IMR-90 (cell line): Measurements from ENCODE around the gene AQP12A. TPM values are rescaled to one million over a fixed set of nuclear protein-coding genes. Genes with fewer than 3 reads are reported as not detected.

ENCODE experiments used
- ATAC-seq: fragments of 200-7000 bp; cut with Tn5 transposase; 2 replicates; pipeline ENCODE4 v1.9.1; 2020; ENCODE audit warnings: low read depth, mild to moderate bottlenecking, moderate library complexity
- BruUV-seq: library from RNA; stranded (reverse); fragments of 400-500 nt; replicated peaks from 2 replicates; lab custom pipeline; 2021; lab: Mats Ljungman, UMichigan
- CTCF ChIA-PET: fragments of 300-600 bp; formaldehyde crosslinking; extraction: SDS; loops from one replicate; lab custom pipeline; 2021; ENCODE audit warnings: antibody characterized with exemption; lab: Yijun Ruan, JAX
- POLR2A ChIA-PET: fragments of 300-600 bp; sonication (Branson Sonifier 250); formaldehyde crosslinking; loops from one replicate; lab custom pipeline; 2022; ENCODE audit warnings: antibody characterized with exemption; ENCODE audit not compliant: unreplicated experiment; lab: Charles Lee
- DNase-seq: peaks from one replicate; pipeline ENCODE4 v3.0.0; 2013
- H2AFZ ChIP-seq: replicated peaks from 2 replicates; pipeline ENCODE3; 2013; ENCODE audit warnings: low read length, mild to moderate bottlenecking; ENCODE audit not compliant: poor library complexity
- H2AK5ac ChIP-seq: 2 replicates; pipeline ENCODE4 v1.6.1; 2013; ENCODE audit warnings: low read depth, low read length, inconsistent platforms
- H2AK9ac ChIP-seq: replicated peaks from 2 replicates; pipeline ENCODE3; 2013; ENCODE audit warnings: mild to moderate bottlenecking, low read depth, low read length, moderate library complexity; ENCODE audit not compliant: poor library complexity
- H2BK120ac ChIP-seq: 2 replicates; pipeline ENCODE4 v1.6.1; 2013; ENCODE audit warnings: low read depth, low read length, inconsistent platforms
- H2BK15ac ChIP-seq: 3 replicates; pipeline ENCODE4 v1.6.1; 2013; ENCODE audit warnings: low read depth, low read length, inconsistent platforms
- H2BK20ac ChIP-seq: 2 replicates; pipeline ENCODE4 v1.6.1; 2013; ENCODE audit warnings: low read depth, mild to moderate bottlenecking, inconsistent platforms, low read length, moderate library complexity
- H2BK5ac ChIP-seq: 2 replicates; pipeline ENCODE4 v1.6.1; 2013; ENCODE audit warnings: mild to moderate bottlenecking, low read depth, low read length, inconsistent platforms; ENCODE audit not compliant: poor library complexity, severe bottlenecking
- H3K14ac ChIP-seq: replicated peaks from 2 replicates; pipeline ENCODE4 v1.6.1; 2013; ENCODE audit warnings: low read depth, low read length, inconsistent platforms
- H3K18ac ChIP-seq: 2 replicates; pipeline ENCODE4 v1.6.1; 2013; ENCODE audit warnings: low read depth, low read length, control low read depth
- H3K23ac ChIP-seq: 2 replicates; pipeline ENCODE4 v1.6.1; 2013; ENCODE audit warnings: low read depth, low read length, inconsistent platforms
- H3K27ac ChIP-seq: 2 replicates; pipeline ENCODE4 v1.5.1; 2013; ENCODE audit warnings: mild to moderate bottlenecking, control low read depth, low read length; ENCODE audit not compliant: insufficient read depth
- H3K27me3 ChIP-seq: 2 replicates; pipeline ENCODE4 v1.6.1; 2013; ENCODE audit warnings: low read length; ENCODE audit not compliant: control insufficient read depth, insufficient read depth
- H3K36me3 ChIP-seq: 2 replicates; pipeline ENCODE4 v1.6.1; 2013; ENCODE audit warnings: low read length, mixed read lengths; ENCODE audit not compliant: control insufficient read depth, insufficient read depth
- H3K4ac ChIP-seq: 2 replicates; pipeline ENCODE4 v1.6.1; 2013; ENCODE audit warnings: low read depth, low read length, inconsistent platforms
- H3K4me1 ChIP-seq: 2 replicates; pipeline ENCODE4 v1.6.1; 2013; ENCODE audit warnings: low read length, mixed read lengths; ENCODE audit not compliant: control insufficient read depth, insufficient read depth
- H3K4me2 ChIP-seq: 2 replicates; pipeline ENCODE4 v1.6.1; 2013; ENCODE audit warnings: low read depth, mild to moderate bottlenecking, control low read depth, low read length, moderate library complexity
- H3K4me3 ChIP-seq: 2 replicates; pipeline ENCODE4 v1.5.1; 2013; ENCODE audit warnings: low read depth, mild to moderate bottlenecking, control low read depth, low read length, moderate library complexity; ENCODE audit not compliant: insufficient read depth
- H3K56ac ChIP-seq: 2 replicates; pipeline ENCODE4 v1.6.1; 2013; ENCODE audit warnings: low read length, inconsistent platforms; ENCODE audit not compliant: insufficient read depth; ENCODE audit errors: extremely low read depth
- H3K79me1 ChIP-seq, 2 experiments: 2 replicates each; pipeline ENCODE4 v1.6.1; 2013; ENCODE audit warnings: low read length in 2 of 2, inconsistent platforms in 1 of 2, low read depth in 1 of 2
- H3K9ac ChIP-seq: 2 replicates; pipeline ENCODE4 v1.6.1; 2013; ENCODE audit warnings: low read depth, low read length, control low read depth
- H3K9me1 ChIP-seq: 2 replicates; pipeline ENCODE4 v1.6.1; 2013; ENCODE audit warnings: low read length, inconsistent platforms; ENCODE audit not compliant: insufficient read depth
- H3K9me3 ChIP-seq: 2 replicates; pipeline ENCODE4 v1.6.1; 2013; ENCODE audit warnings: low read length; ENCODE audit not compliant: control insufficient read depth, insufficient read depth
- H4K20me1 ChIP-seq: 2 replicates; pipeline ENCODE4 v1.6.1; 2013; ENCODE audit warnings: low read length, inconsistent platforms; ENCODE audit not compliant: insufficient read depth
- H4K5ac ChIP-seq: 2 replicates; pipeline ENCODE4 v1.6.1; 2013; ENCODE audit warnings: mild to moderate bottlenecking, low read depth, low read length, control low read depth
- H4K8ac ChIP-seq, 2 experiments: 2 replicates each; pipeline ENCODE4 v1.6.1; 2013; ENCODE audit warnings: low read depth in 2 of 2, low read length in 2 of 2, control low read depth in 1 of 2, inconsistent platforms in 1 of 2
- H4K91ac ChIP-seq: 2 replicates; pipeline ENCODE4 v1.6.1; 2013; ENCODE audit warnings: low read depth, low read length, inconsistent platforms; ENCODE audit not compliant: insufficient read depth
- CEBPB ChIP-seq: IDR thresholded peaks from 2 replicates; pipeline ENCODE4 v1.6.1; 2012; ENCODE audit warnings: low read depth, low read length, improper control_type of control experiment
- FOS ChIP-seq: fragments of 150-350 bp; IDR thresholded peaks from 2 replicates; pipeline ENCODE4 v1.6.1; 2016; ENCODE audit warnings: low read depth, low read length
- MAFK ChIP-seq: IDR thresholded peaks from 2 replicates; pipeline ENCODE4 v1.6.1; 2012; ENCODE audit warnings: low read depth, low read length, improper control_type of control experiment
- POLR2A ChIP-seq: IDR thresholded peaks from 2 replicates; pipeline ENCODE4 v1.6.1; 2012; ENCODE audit warnings: mild to moderate bottlenecking, low read depth, low read length
- RAD21 ChIP-seq: IDR thresholded peaks from 2 replicates; pipeline ENCODE4 v1.6.1; 2012; ENCODE audit warnings: low read length, improper control_type of control experiment
- WGBS, 2 experiments: methylation state at CpG; one replicate each; pipeline versions ENCODE4 v1.1.5 to v1.1.7; 2013; ENCODE audit warnings: missing lambda C conversion rate in 2 of 2; ENCODE audit not compliant: insufficient read length in 1 of 2; ENCODE audit errors: extremely low coverage in 2 of 2; 5-methylcytosine and 5-hydroxymethylcytosine counted together
- dilution Hi-C: fragments of 300-500 bp; cut with HindIII; formaldehyde crosslinking; loops from one replicate; pipeline ENCODE4 v1.14.3; 2018; ENCODE audit warnings: low sequenced_read_pairs; ENCODE audit not compliant: unreplicated experiment
- in situ Hi-C: fragments of 300-500 bp; cut with MboI; formaldehyde crosslinking; loops from 3 replicates; pipeline ENCODE4 v1.14.3; 2019; ENCODE audit warnings: low sequenced_read_pairs, inconsistent platforms, mixed read lengths
- intact Hi-C: fragments of 100-400 bp; cut with micrococcal nuclease; formaldehyde crosslinking; loops from 2 replicates; pipeline ENCODE4 v1.10.0; 2022
- polyA plus RNA-seq, 3 experiments: library from polyadenylated mRNA; depleted of rRNA; stranded (reverse); fragments of >200 nt; gene quantifications; 2 replicates each; pipeline ENCODE4 v1.2.3, GENCODE V29; 2012; ENCODE audit warnings: low replicate concordance in 1 of 3
- total RNA-seq: library from RNA; depleted of rRNA; stranded (reverse); fragments of >200 nt; gene quantifications from 2 replicates; pipeline ENCODE4 v1.2.3, GENCODE V29; 2012

The AQP12A gene
- total and polyA plus RNA-seq, 2 of the 4 experiments (the other 2 are of a cell fraction), result not detected

- Histone ChIP-seq H3K4me1 (no peaks in the 10 kb centered on the region), H3K14ac (no peak overlapping the region), H3K9me1 (no peaks in the 10 kb centered on the region), H2BK20ac (no peak overlapping the region), H3K9ac (no peak overlapping the region), H2AFZ (no peak overlapping the region), H3K36me3 (no peaks in the 10 kb centered on the region), H2AK5ac (no peak overlapping the region), H3K4me3 (no peak overlapping the region), H4K8ac (no peak overlapping the region), H2AK9ac (no peak overlapping the region), H3K18ac (no peak overlapping the region), H3K56ac (no peak overlapping the region), H4K91ac (no peak overlapping the region), H4K5ac (no peak overlapping the region), H4K20me1 (no peaks in the 10 kb centered on the region; the same call in 1 of the 2 replicates), H3K27ac (no peak overlapping the region), H3K9me3 (no peaks in the 10 kb centered on the region), H3K23ac (no peak overlapping the region), H2BK15ac (no peak overlapping the region), H3K79me1 (no peaks in the 10 kb centered on the region), H3K4me2 (no peak overlapping the region), H3K27me3 (peaks cover 28% of the 10 kb centered on the region; the same call in 1 of the 2 replicates), H2BK120ac (no peak overlapping the region), H3K4ac (no peak overlapping the region), H2BK5ac (no peak overlapping the region)
- in situ Hi-C loops (no loop called here), intact Hi-C loops (no loop called here), dilution Hi-C loops (no loop called here)
- POLR2A ChIA-PET, result no interaction called here
- DNase-seq (no peak), ATAC-seq (no peak)
- BruUV-seq, result no TSS peak
- no peak for TF ChIP-seq POLR2A
- TF ChIP-seq RAD21, result no peak
- no peak for TF ChIP-seq MAFK
- TF ChIP-seq CEBPB, result no peak
- TF ChIP-seq FOS, result no peak
- CTCF ChIA-PET, result no interaction called here
- 60% methylated on average over 1 of the region's 9 CpGs; no CpG with 5 or more reads in 1 of the 2 experiments for WGBS, 2 experiments
These were observed 32.2 kb downstream of the AQP12A start for GRCh38 chr2:240723851-240724250.
